Tibial nerve (tissue), 4 donors: ENCODE data around the gene COPS3.

ENCODE experiments used
- CTCF ChIP-seq, 5 experiments: fragments of 200-600 bp in 3 of 5; fragments of 450-650 bp in 2 of 5; sonication (generic) in 3 of 5; IDR thresholded peaks; one replicate each; pipeline ENCODE4 v1.5.1; 2016 to 2019; ENCODE audit warnings: antibody characterized with exemption in 5 of 5, mild to moderate bottlenecking in 3 of 5, moderate library complexity in 2 of 5
- EP300 ChIP-seq, 2 donors: sonication (generic); formaldehyde crosslinking; IDR thresholded peaks; one replicate each; pipeline ENCODE4 v1.6.1; 2017; ENCODE audit warnings: antibody characterized with exemption in 2 of 2, mild to moderate bottlenecking in 1 of 2
- POLR2A ChIP-seq, 2 donors: fragments of 450-650 bp; IDR thresholded peaks; one replicate each; pipeline ENCODE4 v1.6.1; 2017; ENCODE audit warnings: antibody characterized with exemption in 2 of 2, mild to moderate bottlenecking in 2 of 2, moderate library complexity in 2 of 2

GRCh38 chr17:17325816-17326215 lies 44.8 kb upstream of the COPS3 start:
- no peak for TF ChIP-seq POLR2A (IDR thresholded peaks at IDR 0.05)
- TF ChIP-seq CTCF (IDR thresholded peaks at IDR 0.05) = no peak
- TF ChIP-seq EP300 (IDR thresholded peaks at IDR 0.05) = no peak
